NB4 (cell line): Measurements from ENCODE around the gene GPR171.

ENCODE experiments used
- DNase-seq: peaks from one replicate; pipeline ENCODE4 v3.0.0; 2010; ENCODE audit warnings: low read depth
- H3K4me3 ChIP-seq: one replicate; pipeline ENCODE4 v1.5.1; 2011; ENCODE audit warnings: mild to moderate bottlenecking, low read depth, low read length, moderate library complexity
- MYC ChIP-seq: IDR thresholded peaks from 2 replicates; pipeline ENCODE4 v1.6.1; 2011; ENCODE audit warnings: low read depth, low read length
- POLR2A ChIP-seq: IDR thresholded peaks from 2 replicates; pipeline ENCODE4 v1.6.1; 2011; ENCODE audit warnings: mild to moderate bottlenecking; ENCODE audit not compliant: insufficient read length; ENCODE audit errors: extremely low read depth
- TF ChIP-seq, protein P1 (sequence below): IDR thresholded peaks from 2 replicates; pipeline ENCODE4 v1.6.1; 2011; ENCODE audit warnings: low read depth, low read length
- TF ChIP-seq, protein P2 (sequence below): IDR thresholded peaks from one replicate; pipeline ENCODE4 v1.5.1; 2012; ENCODE audit warnings: low read depth, low read length

Gene GPR171

DNA sequence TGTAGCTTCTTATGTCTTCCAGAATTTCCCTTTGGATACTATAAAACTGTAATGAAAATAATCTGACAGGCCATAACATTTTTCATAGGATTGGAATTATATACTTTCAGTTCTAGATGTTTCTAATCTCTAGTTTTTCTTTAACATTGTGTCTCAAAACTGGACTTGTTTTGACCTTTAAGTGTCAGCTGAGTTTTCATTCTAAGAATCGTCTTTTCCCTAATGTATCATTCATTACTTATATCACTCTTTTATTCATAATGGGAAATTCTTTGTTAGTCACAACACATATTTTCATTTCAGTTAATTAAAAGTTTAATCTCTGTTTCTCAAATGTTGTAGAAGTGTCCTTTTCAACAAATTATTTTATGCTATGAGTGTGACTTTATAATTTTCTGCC lies 11.9 kb downstream of the GPR171 start:
- TF ChIP-seq POLR2A: no peak
- no peak for TF ChIP-seq MYC
- TF ChIP-seq, protein P1, sequence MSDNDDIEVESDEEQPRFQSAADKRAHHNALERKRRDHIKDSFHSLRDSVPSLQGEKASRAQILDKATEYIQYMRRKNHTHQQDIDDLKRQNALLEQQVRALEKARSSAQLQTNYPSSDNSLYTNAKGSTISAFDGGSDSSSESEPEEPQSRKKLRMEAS: no peak
- TF ChIP-seq, protein P2, sequence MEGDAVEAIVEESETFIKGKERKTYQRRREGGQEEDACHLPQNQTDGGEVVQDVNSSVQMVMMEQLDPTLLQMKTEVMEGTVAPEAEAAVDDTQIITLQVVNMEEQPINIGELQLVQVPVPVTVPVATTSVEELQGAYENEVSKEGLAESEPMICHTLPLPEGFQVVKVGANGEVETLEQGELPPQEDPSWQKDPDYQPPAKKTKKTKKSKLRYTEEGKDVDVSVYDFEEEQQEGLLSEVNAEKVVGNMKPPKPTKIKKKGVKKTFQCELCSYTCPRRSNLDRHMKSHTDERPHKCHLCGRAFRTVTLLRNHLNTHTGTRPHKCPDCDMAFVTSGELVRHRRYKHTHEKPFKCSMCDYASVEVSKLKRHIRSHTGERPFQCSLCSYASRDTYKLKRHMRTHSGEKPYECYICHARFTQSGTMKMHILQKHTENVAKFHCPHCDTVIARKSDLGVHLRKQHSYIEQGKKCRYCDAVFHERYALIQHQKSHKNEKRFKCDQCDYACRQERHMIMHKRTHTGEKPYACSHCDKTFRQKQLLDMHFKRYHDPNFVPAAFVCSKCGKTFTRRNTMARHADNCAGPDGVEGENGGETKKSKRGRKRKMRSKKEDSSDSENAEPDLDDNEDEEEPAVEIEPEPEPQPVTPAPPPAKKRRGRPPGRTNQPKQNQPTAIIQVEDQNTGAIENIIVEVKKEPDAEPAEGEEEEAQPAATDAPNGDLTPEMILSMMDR: no peak

DNA sequence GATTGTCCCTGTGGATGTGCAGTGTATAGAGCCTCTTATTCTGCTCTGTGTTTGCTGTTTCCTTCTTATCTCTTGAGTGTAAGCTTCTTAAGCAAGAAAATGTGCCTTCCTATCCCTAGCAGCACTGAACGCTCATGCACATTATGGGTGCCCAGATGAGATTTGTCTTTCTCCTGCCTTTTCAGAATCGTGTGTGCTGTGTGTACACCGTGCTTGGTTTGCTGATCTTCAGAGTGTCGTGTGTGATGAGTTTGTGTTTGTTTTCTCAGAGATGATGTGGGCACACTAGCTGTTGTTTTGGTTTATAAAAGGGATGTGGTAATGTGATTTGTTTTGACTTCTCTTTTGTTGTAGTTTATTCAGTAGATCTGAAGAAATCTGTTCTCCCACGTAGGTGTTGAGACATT lies 19.7 kb downstream of the GPR171 start:
- TF ChIP-seq, protein P1: no peak
- TF ChIP-seq MYC: no peak
- no peak for TF ChIP-seq POLR2A
- TF ChIP-seq, protein P2: no peak
- no peak overlapping the region for H3K4me3 ChIP-seq

More for the DNA sequence above, 11.9 kb downstream of the GPR171 start:
- no peak overlapping the region for H3K4me3 ChIP-seq
- DNase-seq: no peak

DNA sequence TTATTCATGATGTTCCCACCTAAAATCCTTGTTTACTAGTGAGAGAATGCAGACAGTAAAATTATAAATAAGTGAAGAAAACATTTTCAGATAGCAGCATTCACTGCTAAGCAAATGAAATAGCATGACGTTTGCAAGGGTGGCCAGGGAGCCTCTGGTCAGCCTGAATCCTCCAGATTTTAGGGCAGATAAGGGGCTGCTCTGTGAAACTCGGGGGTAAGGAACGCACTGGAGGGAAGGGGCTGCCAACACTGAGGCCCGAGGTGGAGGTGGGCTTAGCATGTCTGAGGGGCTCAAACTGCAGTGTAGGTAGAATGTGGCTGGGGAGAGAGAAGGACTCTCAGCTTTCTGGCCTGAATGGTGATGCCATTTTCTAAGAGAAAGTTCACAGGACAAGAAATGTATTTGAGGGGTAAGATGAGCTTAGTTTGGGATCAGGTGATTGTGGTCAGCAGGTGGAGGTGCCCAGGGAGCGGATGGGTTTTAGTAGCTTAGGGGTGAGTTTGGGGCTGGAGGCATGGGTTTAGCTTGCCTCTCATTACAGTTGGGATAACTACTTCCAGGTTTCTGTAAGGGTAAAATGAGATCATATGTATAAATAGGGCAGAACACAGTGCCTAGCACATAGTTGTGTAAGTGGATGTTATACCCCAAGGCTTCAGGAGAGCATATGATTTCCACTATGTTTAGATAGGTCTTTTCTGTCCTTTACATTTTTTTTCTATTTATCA lies 20.5 kb downstream of the GPR171 start:
- DNase-seq: no peak
- H3K4me3 ChIP-seq: no peak overlapping the region
- TF ChIP-seq, protein P2: no peak
- TF ChIP-seq, protein P1: no peak
- no peak for TF ChIP-seq MYC
- TF ChIP-seq POLR2A: no peak

More for the DNA sequence above, 19.7 kb downstream of the GPR171 start:
- DNase-seq: no peak

DNA sequence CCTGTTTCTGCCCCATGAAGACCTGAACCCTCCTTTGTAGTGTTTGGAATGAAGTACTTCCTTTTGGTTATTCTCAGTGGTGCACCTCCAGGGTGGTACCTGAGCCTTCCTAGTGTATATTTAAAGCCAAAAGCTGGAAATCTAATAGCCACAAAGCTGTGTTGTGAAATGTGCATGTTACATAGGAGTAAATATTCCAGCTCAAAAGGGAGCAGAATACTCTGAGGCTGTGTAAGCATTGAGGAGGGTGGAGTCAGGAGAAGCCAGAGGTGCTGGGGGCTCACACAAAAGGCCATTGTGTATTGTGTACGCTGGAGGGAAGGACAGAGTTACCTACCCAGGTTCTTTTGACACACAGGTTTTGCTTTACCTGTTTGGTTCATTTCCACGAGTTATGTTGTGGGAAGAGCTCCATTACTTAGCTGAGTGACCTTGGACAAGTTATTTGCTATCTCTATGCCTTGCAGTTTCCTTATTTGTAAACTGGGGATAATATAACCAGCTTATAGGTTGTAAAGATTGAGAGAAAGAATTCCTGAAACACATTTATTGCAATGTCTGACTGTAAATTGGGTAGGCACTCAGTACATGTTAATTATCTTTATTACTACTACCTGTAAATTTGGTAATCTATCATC lies 24.7 kb downstream of the GPR171 start:
- H3K4me3 ChIP-seq: no peak overlapping the region
- no peak for DNase-seq
- no peak for TF ChIP-seq MYC
- TF ChIP-seq, protein P2: no peak
- TF ChIP-seq POLR2A: no peak
- TF ChIP-seq, protein P1: no peak

DNA sequence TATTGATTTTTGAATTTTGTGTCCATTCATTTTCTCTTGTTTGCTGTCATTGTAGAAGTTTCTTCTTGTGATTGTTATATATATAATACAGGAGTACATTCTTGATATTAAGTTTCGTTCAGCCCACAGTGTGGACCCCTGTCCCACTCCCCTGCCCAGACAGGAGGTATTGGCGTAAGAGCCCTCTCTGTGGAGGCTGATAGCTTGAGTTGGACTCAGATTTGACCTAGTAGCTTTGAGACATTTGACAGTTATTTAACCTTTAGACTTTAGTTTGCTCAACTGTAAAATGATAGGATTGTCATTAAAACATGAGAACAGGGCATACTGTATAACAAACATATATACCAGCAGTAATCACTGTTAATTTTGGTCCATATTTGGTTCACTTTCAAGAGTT lies 27.1 kb downstream of the GPR171 start:
- H3K4me3 ChIP-seq: no peak overlapping the region
- TF ChIP-seq, protein P1: no peak
- TF ChIP-seq MYC: no peak
- TF ChIP-seq, protein P2: no peak
- no peak for TF ChIP-seq POLR2A
- DNase-seq: no peak
